Measurements from ENCODE around the gene PHKA1.
"Not testable (repeated sequence)": the region's sequence is repeated elsewhere in the genome, so short reads cannot be mapped to it uniquely, and the experiment has no call there.

PHKA1 gene

DNA sequence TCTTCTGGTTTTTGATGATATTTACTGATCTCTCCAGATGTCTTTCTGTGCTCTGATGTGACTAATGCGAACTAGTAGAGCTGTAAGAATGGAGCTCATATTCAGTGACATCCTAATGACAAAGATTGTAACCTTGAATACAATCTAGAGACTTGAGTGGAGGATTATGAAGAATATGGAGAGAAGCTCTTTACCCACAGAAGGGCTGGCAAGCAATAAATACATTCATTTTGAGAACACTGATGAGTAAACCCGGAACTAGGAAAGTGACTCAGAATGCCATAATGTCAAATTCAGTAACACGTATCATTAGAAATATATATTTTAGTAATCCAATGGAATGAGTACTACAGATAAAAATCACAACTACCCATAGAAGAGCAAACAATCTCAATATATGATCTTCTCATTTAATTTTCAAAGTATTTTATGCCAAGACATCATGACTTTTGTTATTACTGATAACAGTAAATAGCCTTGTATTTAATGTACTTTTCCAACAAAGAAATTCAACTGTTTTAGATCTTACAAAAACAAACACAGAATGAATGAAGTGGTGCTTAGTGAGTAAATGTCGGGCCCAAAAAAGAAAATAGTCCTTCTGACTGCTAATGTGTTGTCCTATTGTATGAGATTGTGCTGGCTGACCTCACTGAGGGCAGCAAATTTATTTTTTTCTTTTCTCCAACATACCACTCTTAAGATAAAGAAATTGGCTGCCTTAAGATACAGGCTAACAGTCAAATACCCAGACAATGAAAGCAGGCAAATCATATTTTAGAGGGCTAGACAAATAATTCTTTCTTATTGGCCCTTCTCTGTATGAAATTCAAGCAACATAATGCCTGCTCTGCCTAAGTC lies 92.3 kb downstream of the PHKA1 start:
- Histone ChIP-seq H3K9ac (ENCODE audit: low read depth, low read length) (peak overlapping the region; percentile 72), H3K27me3 (ENCODE audit: control insufficient read depth, insufficient read depth, low read length) (no peaks in the 10 kb centered on the region), H3K4me2 (ENCODE audit: low read length) (peak overlapping the region; percentile 72), H3K4me1 (ENCODE audit: control insufficient read depth, insufficient read depth, low read length) (peaks cover 40% of the 10 kb centered on the region), H3K4me3 (ENCODE audit: low read length) (no peak overlapping the region), H3K9me3 (replicated peaks; ENCODE audit: low read length) (no peaks in the 10 kb centered on the region), H3K36me3 (ENCODE audit: insufficient read depth, low read length) (no peaks in the 10 kb centered on the region)

DNA sequence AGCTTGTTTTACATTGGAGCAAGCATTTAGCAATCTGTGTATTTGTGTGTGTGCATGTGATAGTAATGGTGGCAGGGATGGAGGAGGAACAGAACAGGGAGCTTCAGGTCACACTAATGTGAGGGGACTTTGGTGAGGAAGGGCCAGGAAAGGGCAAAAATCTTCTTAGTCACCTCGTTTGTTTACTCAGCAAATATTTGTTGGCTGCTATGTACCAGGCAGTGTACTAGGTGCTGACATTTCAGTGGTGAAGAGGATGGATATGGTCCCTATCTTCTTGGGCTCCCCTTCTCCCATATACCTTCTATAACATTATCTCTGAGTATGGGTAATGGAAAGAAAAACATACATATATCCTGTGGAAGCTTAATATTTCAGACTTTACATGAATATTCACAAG lies 92.9 kb downstream of the PHKA1 start:
- no peaks in the 10 kb centered on the region for H3K36me3 ChIP-seq (ENCODE audit: insufficient read depth, low read length)

GRCh38 chrX:72620550-72621145 lies 93.5 kb downstream of the PHKA1 start:
- H3K36me3 ChIP-seq (ENCODE audit: insufficient read depth, low read length): no peaks in the 10 kb centered on the region
- peak overlapping the region; percentile 72 for H3K9ac ChIP-seq (ENCODE audit: low read depth, low read length)
- peaks cover 40% of the 10 kb centered on the region for H3K4me1 ChIP-seq (ENCODE audit: control insufficient read depth, insufficient read depth, low read length)
- no peaks in the 10 kb centered on the region for H3K9me3 ChIP-seq (replicated peaks; ENCODE audit: low read length)
- peak overlapping the region; percentile 72 for H3K4me2 ChIP-seq (ENCODE audit: low read length)
- H3K4me3 ChIP-seq (ENCODE audit: low read length): peak overlapping the region; percentile 20
- H3K27me3 ChIP-seq (ENCODE audit: control insufficient read depth, insufficient read depth, low read length): no peaks in the 10 kb centered on the region

More for the DNA sequence above, 92.9 kb downstream of the PHKA1 start:
- no peaks in the 10 kb centered on the region for H3K27me3 ChIP-seq (ENCODE audit: control insufficient read depth, insufficient read depth, low read length)
- H3K4me3 ChIP-seq (ENCODE audit: low read length): peak overlapping the region; percentile 20
- H3K9me3 ChIP-seq (replicated peaks; ENCODE audit: low read length): no peaks in the 10 kb centered on the region
- H3K9ac ChIP-seq (ENCODE audit: low read depth, low read length): peak overlapping the region; percentile 72
- H3K4me2 ChIP-seq (ENCODE audit: low read length): peak overlapping the region; percentile 72
- H3K4me1 ChIP-seq (ENCODE audit: control insufficient read depth, insufficient read depth, low read length): peaks cover 40% of the 10 kb centered on the region

GRCh38 chrX:72609313-72609712 lies 104.8 kb downstream of the PHKA1 start:
- Histone ChIP-seq H3K27me3 (ENCODE audit: control insufficient read depth, insufficient read depth, low read length) (peaks cover 13% of the 10 kb centered on the region), H3K4me2 (ENCODE audit: low read length) (no peak overlapping the region), H3K4me3 (ENCODE audit: low read length) (no peak overlapping the region), H3K9ac (ENCODE audit: low read depth, low read length) (no peak overlapping the region), H3K36me3 (ENCODE audit: insufficient read depth, low read length) (peaks cover 6% of the 10 kb centered on the region), H3K9me3 (replicated peaks; ENCODE audit: low read length) (no peaks in the 10 kb centered on the region), H3K4me1 (ENCODE audit: control insufficient read depth, insufficient read depth, low read length) (no peaks in the 10 kb centered on the region)

DNA sequence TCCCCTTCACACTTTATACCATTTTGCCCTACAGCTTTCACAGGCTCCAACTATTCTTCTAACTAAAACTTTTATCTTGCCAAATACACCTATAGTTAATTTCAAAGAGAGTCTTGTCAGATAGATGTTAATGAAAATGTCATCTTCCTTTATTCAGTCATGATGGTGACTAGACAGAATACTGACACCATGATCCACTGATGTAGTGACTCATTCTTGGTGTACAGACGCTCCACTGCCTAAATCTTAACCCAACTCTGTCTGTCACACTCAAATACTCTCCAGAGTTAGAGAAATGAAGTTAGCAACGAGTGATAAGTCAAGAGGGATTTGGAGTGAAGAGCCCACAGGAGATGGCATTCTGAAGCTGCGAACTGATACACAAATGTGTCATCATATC lies 109.4 kb downstream of the PHKA1 start:
- Histone ChIP-seq H3K4me1 (ENCODE audit: control insufficient read depth, insufficient read depth, low read length) (no peaks in the 10 kb centered on the region), H3K4me2 (ENCODE audit: low read length) (no peak overlapping the region), H3K9ac (ENCODE audit: low read depth, low read length) (no peak overlapping the region), H3K9me3 (replicated peaks; ENCODE audit: low read length) (no peaks in the 10 kb centered on the region), H3K4me3 (ENCODE audit: low read length) (no peak overlapping the region), H3K36me3 (ENCODE audit: insufficient read depth, low read length) (peaks cover 6% of the 10 kb centered on the region), H3K27me3 (ENCODE audit: control insufficient read depth, insufficient read depth, low read length) (peaks cover 13% of the 10 kb centered on the region)

DNA sequence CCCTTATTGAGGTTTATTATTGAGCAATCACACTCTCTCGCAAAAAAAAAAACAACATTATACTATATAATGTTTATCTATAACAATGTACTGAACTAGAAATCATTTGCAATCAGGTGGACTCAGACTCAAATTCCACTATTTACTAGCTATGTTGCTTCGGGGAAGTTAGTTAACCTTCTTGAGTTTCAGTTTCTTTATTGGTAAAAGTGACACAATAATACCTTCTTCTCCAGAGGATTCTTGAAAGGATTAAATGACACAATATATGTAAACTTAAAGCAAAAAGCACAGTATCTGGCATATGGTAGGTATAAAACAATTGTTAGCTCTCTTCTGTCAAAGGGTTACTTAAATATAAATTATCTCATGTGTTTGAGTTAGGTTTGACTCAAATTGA lies 110.0 kb downstream of the PHKA1 start:
- Histone ChIP-seq H3K4me2 (ENCODE audit: low read length) (no peak overlapping the region), H3K4me3 (ENCODE audit: low read length) (no peak overlapping the region), H3K36me3 (ENCODE audit: insufficient read depth, low read length) (peaks cover 3% of the 10 kb centered on the region), H3K27me3 (ENCODE audit: control insufficient read depth, insufficient read depth, low read length) (peaks cover 12% of the 10 kb centered on the region), H3K9ac (ENCODE audit: low read depth, low read length) (no peak overlapping the region), H3K9me3 (replicated peaks; ENCODE audit: low read length) (no peaks in the 10 kb centered on the region), H3K4me1 (ENCODE audit: control insufficient read depth, insufficient read depth, low read length) (no peaks in the 10 kb centered on the region)

GRCh38 chrX:72591038-72591437 lies 123.1 kb downstream of the PHKA1 start:
- not testable (repeated sequence) for H3K9ac ChIP-seq (ENCODE audit: low read depth, low read length); H3K36me3 ChIP-seq (ENCODE audit: insufficient read depth, low read length); H3K4me3 ChIP-seq (ENCODE audit: low read length); H3K4me1 ChIP-seq (ENCODE audit: control insufficient read depth, insufficient read depth, low read length); H3K9me3 ChIP-seq (replicated peaks; ENCODE audit: low read length); H3K4me2 ChIP-seq (ENCODE audit: low read length); H3K27me3 ChIP-seq (ENCODE audit: control insufficient read depth, insufficient read depth, low read length)

DNA sequence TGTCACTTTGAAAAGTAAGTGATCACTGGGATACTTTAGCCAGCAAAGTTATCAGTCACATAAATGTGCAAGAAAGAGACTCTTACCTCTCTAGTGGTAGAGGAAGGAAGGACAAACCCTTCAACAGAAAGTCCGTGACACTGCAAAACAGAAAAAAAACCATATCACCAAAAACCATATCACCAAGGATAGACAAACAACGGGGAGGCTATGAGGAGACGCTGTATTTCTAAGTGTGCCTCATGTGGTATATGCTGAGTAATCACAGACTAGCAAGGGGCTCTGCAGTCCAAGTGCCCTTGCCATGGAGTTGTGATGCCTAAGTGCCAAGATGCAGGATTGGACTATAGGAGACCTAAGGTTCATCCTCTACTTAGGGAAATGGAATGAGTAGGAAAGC lies 129.9 kb downstream of the PHKA1 start:
- H3K9ac ChIP-seq (ENCODE audit: low read depth, low read length): no peak overlapping the region
- H3K4me3 ChIP-seq (ENCODE audit: low read length): no peak overlapping the region
- H3K27me3 ChIP-seq (ENCODE audit: control insufficient read depth, insufficient read depth, low read length): peaks cover 14% of the 10 kb centered on the region
- H3K36me3 ChIP-seq (ENCODE audit: insufficient read depth, low read length): no peaks in the 10 kb centered on the region
- no peaks in the 10 kb centered on the region for H3K4me1 ChIP-seq (ENCODE audit: control insufficient read depth, insufficient read depth, low read length)
- no peaks in the 10 kb centered on the region for H3K9me3 ChIP-seq (replicated peaks; ENCODE audit: low read length)
- no peak overlapping the region for H3K4me2 ChIP-seq (ENCODE audit: low read length)

- H3K9me3 ChIP-seq (replicated peaks; ENCODE audit: low read length): no peaks in the 10 kb centered on the region
- H3K4me1 ChIP-seq (ENCODE audit: control insufficient read depth, insufficient read depth, low read length): peaks cover 3% of the 10 kb centered on the region
- H3K4me3 ChIP-seq (ENCODE audit: low read length): no peak overlapping the region
- no peak overlapping the region for H3K9ac ChIP-seq (ENCODE audit: low read depth, low read length)
- peaks cover 15% of the 10 kb centered on the region for H3K27me3 ChIP-seq (ENCODE audit: control insufficient read depth, insufficient read depth, low read length)
- H3K4me2 ChIP-seq (ENCODE audit: low read length): no peak overlapping the region
- no peaks in the 10 kb centered on the region for H3K36me3 ChIP-seq (ENCODE audit: insufficient read depth, low read length)
Measured at GRCh38 chrX:72576141-72576894, 137.8 kb downstream of the PHKA1 start.

DNA sequence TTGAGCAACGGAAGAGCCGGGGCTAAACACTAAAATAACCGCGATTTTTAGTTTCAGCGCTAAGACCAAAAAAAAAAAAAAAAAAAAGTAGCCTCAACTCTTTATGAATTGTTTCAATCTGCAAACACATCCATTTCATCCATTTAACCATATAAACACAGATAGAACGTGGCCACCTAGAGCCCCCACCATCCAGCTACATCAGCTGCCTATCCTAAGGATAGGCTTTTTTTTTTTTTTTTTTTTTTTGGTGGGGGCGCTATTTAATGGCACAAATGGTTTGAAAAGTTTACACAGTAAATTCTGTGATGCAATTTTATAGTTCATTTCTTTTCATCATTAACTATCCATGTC lies 141.0 kb downstream of the PHKA1 start:
- peaks cover 2% of the 10 kb centered on the region for H3K36me3 ChIP-seq (ENCODE audit: insufficient read depth, low read length)
- H3K4me3 ChIP-seq (ENCODE audit: low read length): peak overlapping the region; percentile 79
- peak overlapping the region; percentile 90 for H3K9ac ChIP-seq (ENCODE audit: low read depth, low read length)
- H3K4me1 ChIP-seq (ENCODE audit: control insufficient read depth, insufficient read depth, low read length): peaks cover 16% of the 10 kb centered on the region
- H3K27me3 ChIP-seq (ENCODE audit: control insufficient read depth, insufficient read depth, low read length): peaks cover 4% of the 10 kb centered on the region
- no peaks in the 10 kb centered on the region for H3K9me3 ChIP-seq (replicated peaks; ENCODE audit: low read length)
- H3K4me2 ChIP-seq (ENCODE audit: low read length): peak overlapping the region; percentile 76

DNA sequence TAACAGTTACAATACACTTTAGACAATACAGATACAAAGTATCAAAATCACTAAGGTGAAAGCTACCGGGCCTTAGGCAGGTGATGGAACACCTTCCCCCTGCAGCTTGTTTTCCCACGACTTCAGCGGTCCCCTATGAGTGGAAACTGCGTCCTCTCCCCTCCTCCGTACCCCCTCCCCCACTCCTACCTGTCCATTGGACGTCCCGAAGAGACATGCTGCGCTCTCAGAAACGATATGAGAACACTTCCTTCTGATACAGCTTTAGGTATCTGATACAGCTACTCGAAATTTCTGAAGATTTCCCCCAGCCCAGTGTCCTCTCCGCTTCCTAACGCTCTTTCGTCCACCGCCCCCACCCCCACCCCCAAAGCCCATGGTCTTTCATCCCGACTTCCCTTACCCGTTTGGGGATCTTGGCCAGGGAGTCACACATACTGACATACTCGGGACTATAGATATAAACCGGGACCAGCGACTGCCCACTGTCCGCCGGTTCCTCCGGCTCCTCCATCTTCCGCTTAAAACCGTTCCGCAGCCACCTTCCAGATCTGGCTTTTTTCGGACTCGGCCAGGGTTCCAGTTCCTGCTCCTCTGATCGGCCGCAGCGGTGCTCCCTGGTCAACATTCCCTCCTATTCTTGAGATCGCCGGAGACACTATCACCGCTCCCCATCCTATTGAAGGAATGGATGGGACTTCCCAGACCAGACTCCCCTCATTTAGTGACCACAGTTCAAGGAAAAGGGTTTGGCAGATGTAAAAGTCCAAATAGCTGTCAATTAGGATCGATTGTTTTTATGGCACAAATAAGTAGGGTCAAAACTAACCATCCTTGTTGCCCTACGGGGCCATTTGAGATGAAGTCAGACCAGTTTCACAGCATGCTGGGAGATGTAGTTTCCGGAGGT lies 141.6 kb downstream of the PHKA1 start, which contains the start of gene HDAC8:
Gene HDAC8 (minus strand): TSS at position 596 of the 910 bp plus-strand sequence. CDS start 82 bp downstream, at position 514.
- Histone ChIP-seq H3K4me2 (ENCODE audit: low read length) (peak within 1 kb of the TSS; percentile 76), H3K9me3 (replicated peaks; ENCODE audit: low read length) (no peaks in the 10 kb centered on the region), H3K27me3 (ENCODE audit: control insufficient read depth, insufficient read depth, low read length) (peaks cover 10% of the 10 kb centered on the region), H3K4me3 (ENCODE audit: low read length) (peak within 1 kb of the TSS; percentile 79), H3K4me1 (ENCODE audit: control insufficient read depth, insufficient read depth, low read length) (peaks cover 21% of the 10 kb centered on the region), H3K9ac (ENCODE audit: low read depth, low read length) (peak within 1 kb of the TSS; percentile 90), H3K36me3 (ENCODE audit: insufficient read depth, low read length) (peaks cover 8% of the 10 kb centered on the region)

Data from skeletal muscle satellite cell (primary cell).